Endothelial cell of umbilical vein (primary cell): ENCODE measurements around the gene HMCN1. TPM values are rescaled to one million over a fixed set of nuclear protein-coding genes. Genes with fewer than 3 reads are reported as not detected.

Experiments
- BruUV-seq: library from RNA; stranded (reverse); fragments of 400-500 nt; replicated peaks from 2 replicates; lab custom pipeline; 2021; lab: Mats Ljungman, UMichigan
- CTCF ChIA-PET: fragments of 300-600, 350-600 bp; sonication (Branson Sonifier 250); formaldehyde crosslinking; loops from one replicate; lab custom pipeline; 2021; ENCODE audit warnings: antibody characterized with exemption, inconsistent platforms; lab: Charles Lee
- POLR2A ChIA-PET: fragments of 300-600, 350-600 bp; sonication (Branson Sonifier 250); formaldehyde crosslinking; loops from one replicate; lab custom pipeline; 2021; ENCODE audit warnings: antibody characterized with exemption, inconsistent platforms; lab: Charles Lee
- DNase-seq: peaks from one replicate; pipeline ENCODE4 v3.0.0-alpha.2; 2011; ENCODE audit warnings: low read depth, low spot score
- FAIRE-seq: peaks from 2 replicates; lab custom pipeline; 2011; peaks lifted over from hg19 to GRCh38; lab: Jason Lieb, UNC
- H2AFZ ChIP-seq: 2 replicates; pipeline ENCODE4 v1.6.0; 2012; ENCODE audit warnings: low read depth, low read length, control low read depth, inconsistent platforms
- H3K27ac ChIP-seq: 2 replicates; pipeline ENCODE4 v1.5.1; 2011; ENCODE audit warnings: low read depth, mild to moderate bottlenecking, control low read depth, low read length, moderate library complexity; ENCODE audit not compliant: insufficient read depth
- H3K27me3 ChIP-seq, 2 experiments: 2 replicates each; pipeline versions ENCODE4 v1.6.0 to v1.6.1; 2011; ENCODE audit warnings: low read length in 2 of 2, mixed read lengths in 1 of 2; ENCODE audit not compliant: control insufficient read depth in 2 of 2, insufficient read depth in 2 of 2
- H3K36me3 ChIP-seq, 2 experiments: 2 replicates in 1 of 2; 3 replicates in 1 of 2; pipeline ENCODE4 v1.5.1; 2011; ENCODE audit warnings: low read length in 2 of 2, mild to moderate bottlenecking in 1 of 2, moderate library complexity in 1 of 2; ENCODE audit not compliant: control insufficient read depth in 2 of 2, insufficient read depth in 2 of 2; ENCODE audit errors: extremely low read depth in 1 of 2
- H3K4me1 ChIP-seq: 3 replicates; pipeline ENCODE4 v1.5.1; 2011; ENCODE audit warnings: mild to moderate bottlenecking, low read length; ENCODE audit not compliant: control insufficient read depth, insufficient read depth; ENCODE audit errors: extremely low read depth
- H3K4me2 ChIP-seq: 2 replicates; pipeline ENCODE4 v1.6.1; 2011; ENCODE audit warnings: low read length, control low read depth, mixed read lengths; ENCODE audit not compliant: insufficient read depth
- H3K4me3 ChIP-seq, 3 experiments: fragments of 200-600 bp in 1 of 3; sonication (generic), shearing (Covaris generic) in 1 of 3; replicated peaks in 1 of 3; 2 replicates each; pipeline ENCODE4 v1.5.1; 2011 to 2016; ENCODE audit warnings: control low read depth in 3 of 3, low read length in 3 of 3, mild to moderate bottlenecking in 2 of 3, inconsistent platforms in 1 of 3, low read depth in 1 of 3, moderate library complexity in 1 of 3; ENCODE audit not compliant: insufficient read depth in 1 of 3
- H3K79me2 ChIP-seq: 2 replicates; pipeline ENCODE4 v1.6.0; 2012; ENCODE audit warnings: low read length, inconsistent platforms; ENCODE audit not compliant: control insufficient read depth, insufficient read depth
- H3K9ac ChIP-seq: replicated peaks from 2 replicates; pipeline ENCODE3; 2011; ENCODE audit warnings: low read length, control low read depth; ENCODE audit not compliant: insufficient read depth; ENCODE audit errors: extremely low read depth
- H3K9me1 ChIP-seq: replicated peaks from 3 replicates; pipeline ENCODE4 v1.6.0; 2011; ENCODE audit warnings: mild to moderate bottlenecking, low read length; ENCODE audit not compliant: control insufficient read depth, insufficient read depth; ENCODE audit errors: extremely low read depth
- H3K9me3 ChIP-seq: replicated peaks from 2 replicates; pipeline ENCODE4 v1.5.1; 2012; ENCODE audit warnings: low read length, inconsistent platforms; ENCODE audit not compliant: control insufficient read depth, insufficient read depth
- H4K20me1 ChIP-seq: replicated peaks from 2 replicates; pipeline ENCODE3; 2011; ENCODE audit warnings: mild to moderate bottlenecking, low read length; ENCODE audit not compliant: control insufficient read depth, insufficient read depth; ENCODE audit errors: extremely low read depth
- EZH2 ChIP-seq: IDR thresholded peaks from 2 replicates; pipeline ENCODE4 v1.6.1; 2012; ENCODE audit warnings: borderline replicate concordance, low read depth, mild to moderate bottlenecking, moderate library complexity, low read length, inconsistent platforms; ENCODE audit not compliant: severe bottlenecking
- FOS ChIP-seq: IDR thresholded peaks from 2 replicates; pipeline ENCODE4 v1.6.1; 2011; ENCODE audit warnings: mild to moderate bottlenecking, low read length, moderate library complexity, borderline replicate concordance; ENCODE audit not compliant: insufficient read depth
- GATA2 ChIP-seq: IDR thresholded peaks from 2 replicates; pipeline ENCODE4 v1.7.0; 2011; ENCODE audit warnings: low read depth, mild to moderate bottlenecking, moderate library complexity, mixed read lengths, low read length; ENCODE audit not compliant: insufficient read length, insufficient read depth
- JUN ChIP-seq: IDR thresholded peaks from 2 replicates; pipeline ENCODE4 v1.6.1; 2011; ENCODE audit warnings: borderline replicate concordance, low read depth; ENCODE audit not compliant: insufficient read length, insufficient read depth
- MYC ChIP-seq: IDR thresholded peaks from one replicate; pipeline ENCODE4 v1.6.1; 2011; ENCODE audit warnings: mild to moderate bottlenecking, low read depth, low read length
- POLR2A ChIP-seq: IDR thresholded peaks from 2 replicates; pipeline ENCODE4 v1.6.1; 2012; ENCODE audit warnings: low read depth, mild to moderate bottlenecking, control low read depth, low read length
- POLR2AphosphoS5 ChIP-seq: IDR thresholded peaks from 2 replicates; pipeline ENCODE4 v1.6.1; 2012; ENCODE audit warnings: low read depth, mild to moderate bottlenecking, control low read depth, low read length, moderate library complexity; ENCODE audit not compliant: insufficient read depth
- dilution Hi-C: fragments of 300-500 bp; cut with MboI; formaldehyde crosslinking; loops from one replicate; pipeline ENCODE4 v1.15.0; 2019; ENCODE audit warnings: low sequenced_read_pairs; ENCODE audit not compliant: extremely low pct_ligation_motif_present
- intact Hi-C: fragments of 100-400 bp; cut with micrococcal nuclease; formaldehyde crosslinking; loops from one replicate; pipeline ENCODE4 v1.10.0; 2022
- polyA plus RNA-seq, 4 experiments: library from polyadenylated mRNA; depleted of rRNA in 3 of 4; stranded (reverse) in 3 of 4; unstranded in 1 of 4; fragments of >200 nt; gene quantifications; 2 replicates each; pipeline versions ENCODE4 v1.2.1 to v1.2.3, GENCODE V29; 2011 to 2012; ENCODE audit warnings: missing spikeins in 1 of 4
- total RNA-seq: library from RNA; stranded (reverse); gene quantifications from 2 replicates; pipeline ENCODE4 v1.2.3, GENCODE V29; 2021
- TF ChIP-seq, protein P1 (sequence below), 2 donors: IDR thresholded peaks; 1 replicate in 1 of 2; 2 replicates in 1 of 2; pipeline ENCODE4 v1.5.1; 2011; ENCODE audit warnings: low read length in 2 of 2, mild to moderate bottlenecking in 2 of 2, moderate library complexity in 2 of 2, control low read depth in 1 of 2, inconsistent platforms in 1 of 2, low read depth in 1 of 2; ENCODE audit not compliant: insufficient read depth in 1 of 2; ENCODE audit errors: extremely low read depth in 1 of 2
- TF ChIP-seq, protein P2 (sequence below): IDR thresholded peaks from 2 replicates; pipeline ENCODE4 v1.6.1; 2011; ENCODE audit not compliant: insufficient read depth, insufficient read length

The HMCN1 gene
- total and polyA plus RNA-seq, 2 donors (not counting 3 experiments of a cell fraction or from before 2014, with no cell fraction given) = 10.3 to 16.0 TPM

DNA sequence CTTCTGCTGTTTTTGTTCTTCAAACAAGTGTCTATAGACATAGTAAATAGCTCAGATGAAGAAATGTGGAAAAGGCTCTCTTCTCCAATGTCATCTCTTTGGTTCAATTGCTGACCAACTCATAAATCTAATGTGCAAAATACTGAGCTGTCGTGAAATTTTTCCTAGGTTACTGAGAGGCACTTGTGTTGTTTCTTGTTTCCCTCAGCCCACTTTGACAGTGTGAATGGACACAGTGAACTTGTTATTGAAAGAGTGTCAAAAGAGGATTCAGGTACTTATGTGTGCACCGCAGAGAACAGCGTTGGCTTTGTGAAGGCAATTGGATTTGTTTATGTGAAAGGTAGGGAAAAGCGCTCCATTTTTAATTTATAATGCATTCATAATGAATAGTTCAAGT, 395.6 kb downstream of the HMCN1 start:
- H3K27me3 ChIP-seq = no peaks in the 10 kb centered on the region

More for the DNA sequence above, 395.6 kb downstream of the HMCN1 start:
- intact Hi-C loops (no loop called here), dilution Hi-C loops (no loop called here)
- H3K79me2 ChIP-seq = no peaks in the 10 kb centered on the region
- DNase-seq = no peak
- H3K4me3 ChIP-seq = no peak overlapping the region
- no peak for FAIRE-seq
- no peak overlapping the region for H3K4me2 ChIP-seq
- POLR2A ChIA-PET = no interaction called here
- H3K27ac ChIP-seq = no peak overlapping the region
- no peaks in the 10 kb centered on the region for H3K4me1 ChIP-seq
- no peaks in the 10 kb centered on the region for H3K9me1 ChIP-seq
- no peaks in the 10 kb centered on the region for H4K20me1 ChIP-seq
- CTCF ChIA-PET = interaction anchor here (0.8 to 1.4 kb wide), 2 partner anchors 12 to 26 kb away, joined by 3 to 4 read pairs; no protein-coding TSS in a partner anchor
- H3K9ac ChIP-seq = no peak overlapping the region
- TF ChIP-seq, protein P1, sequence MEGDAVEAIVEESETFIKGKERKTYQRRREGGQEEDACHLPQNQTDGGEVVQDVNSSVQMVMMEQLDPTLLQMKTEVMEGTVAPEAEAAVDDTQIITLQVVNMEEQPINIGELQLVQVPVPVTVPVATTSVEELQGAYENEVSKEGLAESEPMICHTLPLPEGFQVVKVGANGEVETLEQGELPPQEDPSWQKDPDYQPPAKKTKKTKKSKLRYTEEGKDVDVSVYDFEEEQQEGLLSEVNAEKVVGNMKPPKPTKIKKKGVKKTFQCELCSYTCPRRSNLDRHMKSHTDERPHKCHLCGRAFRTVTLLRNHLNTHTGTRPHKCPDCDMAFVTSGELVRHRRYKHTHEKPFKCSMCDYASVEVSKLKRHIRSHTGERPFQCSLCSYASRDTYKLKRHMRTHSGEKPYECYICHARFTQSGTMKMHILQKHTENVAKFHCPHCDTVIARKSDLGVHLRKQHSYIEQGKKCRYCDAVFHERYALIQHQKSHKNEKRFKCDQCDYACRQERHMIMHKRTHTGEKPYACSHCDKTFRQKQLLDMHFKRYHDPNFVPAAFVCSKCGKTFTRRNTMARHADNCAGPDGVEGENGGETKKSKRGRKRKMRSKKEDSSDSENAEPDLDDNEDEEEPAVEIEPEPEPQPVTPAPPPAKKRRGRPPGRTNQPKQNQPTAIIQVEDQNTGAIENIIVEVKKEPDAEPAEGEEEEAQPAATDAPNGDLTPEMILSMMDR (IDR thresholded peaks at IDR 0.05; ENCODE audit: extremely low read depth in 1 of 2, insufficient read depth in 1 of 2, low read depth in 1 of 2, low read length in 2 of 2) = no peak
- TF ChIP-seq, protein P2, sequence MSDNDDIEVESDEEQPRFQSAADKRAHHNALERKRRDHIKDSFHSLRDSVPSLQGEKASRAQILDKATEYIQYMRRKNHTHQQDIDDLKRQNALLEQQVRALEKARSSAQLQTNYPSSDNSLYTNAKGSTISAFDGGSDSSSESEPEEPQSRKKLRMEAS = no peak
- TF ChIP-seq POLR2AphosphoS5 (no peak), POLR2A (no peak), EZH2 (no peak), FOS (no peak), GATA2 (no peak), JUN (no peak), MYC (no peak)
- no peaks in the 10 kb centered on the region for H3K36me3 ChIP-seq
- no TSS peak for BruUV-seq
- no peak overlapping the region for H2AFZ ChIP-seq
- H3K9me3 ChIP-seq = no peaks in the 10 kb centered on the region
